Stimulated activated naive CD8-positive, alpha-beta T cell treated with anti-CD3 and anti-CD28 coated beads, Interleukin-15, amount 100 ng/mL, for 72 hours (primary cell): ENCODE data around the gene COX7B2.

ENCODE experiments used
- ATAC-seq: fragments of 150-1000 bp; cut with Tn5 transposase; 2 replicates; pipeline ENCODE4 v1.10.0; 2021; ENCODE audit warnings: mild to moderate bottlenecking, moderate library complexity
- DNase-seq, 2 donors: peaks; one replicate each; pipeline ENCODE4 v3.0.0; 2021 to 2022
- H3K27ac Mint-ChIP-seq, 2 donors: one replicate each; pipeline ENCODE4 v1.8.0; 2022; ENCODE audit warnings: mild to moderate bottlenecking in 2 of 2, mixed read lengths in 2 of 2, moderate library complexity in 2 of 2
- H3K27me3 Mint-ChIP-seq: one replicate; pipeline ENCODE4 v1.8.0; 2022; ENCODE audit warnings: mixed read lengths
- H3K4me1 Mint-ChIP-seq: one replicate; pipeline ENCODE4 v1.8.0; 2022; ENCODE audit warnings: mild to moderate bottlenecking, mixed read lengths
- H3K4me3 Mint-ChIP-seq, 2 donors: one replicate each; pipeline ENCODE4 v1.8.0; 2022; ENCODE audit warnings: mild to moderate bottlenecking in 2 of 2, mixed read lengths in 2 of 2, moderate library complexity in 1 of 2
- H3K9me3 Mint-ChIP-seq, 2 donors: one replicate each; pipeline ENCODE4 v1.8.0; 2022; ENCODE audit warnings: mixed read lengths in 2 of 2

The COX7B2 gene, protein sequence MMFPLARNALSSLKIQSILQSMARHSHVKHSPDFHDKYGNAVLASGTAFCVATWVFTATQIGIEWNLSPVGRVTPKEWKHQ

DNA sequence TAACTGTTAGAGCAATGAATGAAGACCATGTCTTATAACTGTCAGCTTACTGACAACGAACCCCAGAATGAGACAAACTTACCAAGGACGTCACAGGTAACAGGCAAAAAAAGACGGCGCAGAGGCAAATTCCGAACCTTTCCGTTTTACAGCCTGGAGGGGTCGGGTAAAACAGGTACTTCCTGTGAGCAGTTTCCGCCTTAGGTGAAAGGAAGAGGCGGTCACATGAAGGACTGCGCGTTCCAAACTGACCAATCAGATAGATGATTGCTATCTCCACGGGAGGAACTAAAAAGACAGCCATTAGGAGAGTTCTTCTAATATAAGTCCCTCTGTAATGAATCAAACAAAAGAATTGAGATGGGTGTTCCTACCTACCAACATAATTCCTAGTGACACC is at the start of gene COX7B2:
Gene COX7B2 (minus strand): TSS at position 168 of the 400 bp plus-strand sequence. CDS start 174,053 bp downstream, outside the sequence.
- ATAC-seq (no peak), DNase-seq (no peak)
- no peak within 1 kb of the TSS for H3K27ac Mint-ChIP-seq
- no peaks in the 10 kb centered on the region for H3K4me1 Mint-ChIP-seq
- no peaks in the 10 kb centered on the region for H3K27me3 Mint-ChIP-seq
- H3K9me3 Mint-ChIP-seq, result no peaks in the 10 kb centered on the region
- no peak within 1 kb of the TSS for H3K4me3 Mint-ChIP-seq

DNA sequence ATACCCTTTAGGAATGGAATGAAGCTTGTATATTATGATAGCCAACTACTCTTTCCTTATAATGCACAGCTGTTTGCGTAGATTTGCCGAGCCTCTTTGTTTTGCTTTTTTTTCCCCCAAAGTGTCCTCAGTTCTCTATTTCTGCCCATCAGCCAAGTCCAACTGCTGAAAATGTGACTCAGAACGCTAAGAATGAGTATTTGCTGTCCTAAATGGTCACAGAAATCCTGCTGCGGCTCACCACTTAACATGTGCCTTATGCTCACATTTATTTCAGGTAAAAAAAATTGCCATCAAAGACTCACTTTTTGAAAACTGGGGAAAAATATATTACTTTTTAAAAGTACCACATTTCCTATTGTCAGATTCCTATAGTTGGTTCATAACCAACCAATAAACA is 47.4 kb upstream of the COX7B2 start:
- DNase-seq (no peak), ATAC-seq (no peak)
- Mint-ChIP-seq H3K4me1 (no peaks in the 10 kb centered on the region), H3K27ac (no peak overlapping the region), H3K4me3 (no peak overlapping the region), H3K9me3 (no peaks in the 10 kb centered on the region), H3K27me3 (no peaks in the 10 kb centered on the region)

DNA sequence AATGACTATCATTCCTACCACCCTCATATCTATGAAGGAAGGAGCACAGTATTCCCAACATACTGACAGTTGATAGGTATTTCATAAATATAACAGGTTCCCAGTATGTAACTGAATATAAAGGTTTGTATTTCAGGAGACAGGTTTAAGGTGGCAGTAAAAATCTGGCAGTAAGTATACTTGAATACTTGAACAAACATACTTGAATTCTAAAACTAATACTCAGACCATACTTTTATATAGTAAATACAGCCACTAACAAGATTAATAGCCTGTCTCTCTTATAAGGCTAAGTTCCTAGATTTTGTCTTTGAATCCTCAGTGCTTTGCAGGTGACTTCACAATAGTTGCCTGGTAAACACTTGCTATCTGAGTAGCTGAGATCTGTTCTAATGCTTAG is 46.6 kb upstream of the COX7B2 start:
- no peak for DNase-seq
- Mint-ChIP-seq H3K27me3 (no peaks in the 10 kb centered on the region), H3K4me3 (no peak overlapping the region), H3K9me3 (no peaks in the 10 kb centered on the region), H3K27ac (no peak overlapping the region), H3K4me1 (no peaks in the 10 kb centered on the region)
- ATAC-seq, result no peak

DNA sequence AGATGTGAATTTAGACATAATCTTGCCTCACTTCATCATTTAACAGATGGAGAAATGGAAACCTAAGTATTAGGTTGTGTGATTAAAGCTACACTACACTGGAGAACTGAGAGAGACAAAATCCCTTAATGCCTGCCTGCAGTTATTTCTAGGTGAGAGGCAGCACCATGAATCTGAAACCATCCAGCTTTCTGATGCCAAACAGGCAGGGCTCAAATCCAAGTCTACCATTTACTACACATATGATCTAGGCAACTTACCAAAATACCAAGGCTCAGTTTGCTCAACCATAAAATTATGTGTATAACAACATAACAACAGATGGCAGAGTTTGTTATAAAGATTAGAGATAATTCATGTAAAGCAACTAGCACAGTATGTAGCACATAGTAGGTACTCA is 45.6 kb upstream of the COX7B2 start:
- DNase-seq, result no peak
- no peaks in the 10 kb centered on the region for H3K9me3 Mint-ChIP-seq
- H3K27ac Mint-ChIP-seq, result no peak overlapping the region
- H3K4me1 Mint-ChIP-seq, result no peaks in the 10 kb centered on the region
- no peak for ATAC-seq
- H3K4me3 Mint-ChIP-seq, result no peak overlapping the region
- no peaks in the 10 kb centered on the region for H3K27me3 Mint-ChIP-seq

DNA sequence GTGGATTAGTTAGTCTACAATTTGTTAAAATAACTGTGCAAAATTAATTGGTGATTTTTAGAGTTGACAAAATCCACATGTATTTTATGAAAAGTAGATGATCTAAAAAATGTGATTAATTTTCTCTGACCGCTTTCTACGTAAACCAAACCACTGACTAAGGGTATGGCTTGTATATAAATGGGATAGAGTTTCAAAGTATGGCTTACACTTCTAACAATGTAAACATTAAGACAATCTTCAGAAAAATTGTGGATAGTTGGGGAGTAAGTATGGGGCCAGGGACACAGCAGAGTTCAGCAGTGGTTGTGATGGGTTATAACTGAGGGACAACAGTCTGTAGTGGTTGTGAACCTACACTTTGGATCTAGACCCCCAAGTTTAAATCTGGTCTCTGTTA is 44.5 kb upstream of the COX7B2 start:
- no peak overlapping the region for H3K27ac Mint-ChIP-seq
- DNase-seq, result no peak
- no peak for ATAC-seq
- no peaks in the 10 kb centered on the region for H3K27me3 Mint-ChIP-seq
- H3K4me1 Mint-ChIP-seq, result no peaks in the 10 kb centered on the region
- no peak overlapping the region for H3K4me3 Mint-ChIP-seq
- no peaks in the 10 kb centered on the region for H3K9me3 Mint-ChIP-seq

DNA sequence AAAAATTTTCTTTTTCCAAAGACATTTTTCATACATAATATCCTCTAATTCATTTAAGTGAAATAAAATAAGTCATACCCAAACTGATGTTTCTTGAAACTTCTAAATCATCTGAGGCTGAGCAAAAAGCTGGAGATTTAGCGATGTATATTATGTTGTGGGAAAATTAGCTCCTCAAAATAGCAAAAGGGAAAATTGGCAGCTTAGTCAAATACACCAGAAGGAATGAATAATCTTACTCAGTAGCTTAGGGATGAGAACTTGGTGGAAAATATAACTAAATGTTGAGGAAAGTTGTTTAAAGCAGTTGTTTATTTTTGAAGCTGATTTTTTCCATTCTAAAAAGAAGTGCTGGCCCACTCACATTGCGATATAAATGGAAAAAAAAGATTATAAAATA is 43.4 kb upstream of the COX7B2 start:
- no peaks in the 10 kb centered on the region for H3K4me1 Mint-ChIP-seq
- no peak overlapping the region for H3K27ac Mint-ChIP-seq
- H3K4me3 Mint-ChIP-seq, result no peak overlapping the region
- H3K9me3 Mint-ChIP-seq, result no peaks in the 10 kb centered on the region
- ATAC-seq (no peak), DNase-seq (no peak)
- H3K27me3 Mint-ChIP-seq, result no peaks in the 10 kb centered on the region

DNA sequence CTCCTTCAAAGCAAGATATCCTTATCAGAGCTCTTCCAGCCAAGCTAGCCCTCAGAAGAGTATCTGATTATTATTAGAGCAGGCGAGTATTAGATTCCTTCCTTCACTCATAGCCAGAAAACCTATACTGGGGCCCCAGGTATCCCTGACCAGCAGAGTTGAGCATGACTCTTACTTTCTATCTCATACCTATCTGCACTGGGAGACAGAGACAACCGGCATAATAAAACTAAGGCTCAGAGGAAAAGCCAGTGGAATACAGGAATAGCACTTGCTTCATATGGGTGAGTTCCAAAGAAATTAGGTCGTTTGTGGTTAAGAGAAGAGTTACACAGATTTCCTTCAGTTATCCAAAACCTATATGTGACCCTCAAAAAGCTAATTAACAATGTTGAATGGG is 41.8 kb upstream of the COX7B2 start:
- Mint-ChIP-seq H3K27me3 (peaks cover 6% of the 10 kb centered on the region), H3K9me3 (no peaks in the 10 kb centered on the region), H3K4me3 (no peak overlapping the region), H3K4me1 (no peaks in the 10 kb centered on the region), H3K27ac (no peak overlapping the region)
- ATAC-seq (no peak), DNase-seq (no peak)

DNA sequence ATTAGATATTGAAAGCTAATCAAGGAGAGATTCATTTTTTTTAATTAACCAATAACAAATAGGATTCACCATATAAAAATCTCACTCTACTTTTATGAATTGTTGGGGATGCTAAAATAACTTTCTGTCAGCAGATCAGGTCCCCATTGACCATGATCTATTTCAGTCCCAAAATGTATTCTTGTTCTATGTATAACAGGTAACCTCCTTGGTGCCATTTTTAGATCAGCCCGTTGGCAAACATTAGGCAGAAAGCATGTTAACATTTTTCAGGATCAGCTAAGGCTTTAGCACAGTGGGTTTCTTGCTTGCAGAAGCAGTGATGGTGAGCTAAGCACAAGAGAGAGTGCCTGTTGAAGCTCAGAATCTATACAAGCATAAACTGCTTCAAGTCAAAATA is 40.8 kb upstream of the COX7B2 start:
- Mint-ChIP-seq H3K4me1 (no peaks in the 10 kb centered on the region), H3K27me3 (peaks cover 6% of the 10 kb centered on the region)

DNA sequence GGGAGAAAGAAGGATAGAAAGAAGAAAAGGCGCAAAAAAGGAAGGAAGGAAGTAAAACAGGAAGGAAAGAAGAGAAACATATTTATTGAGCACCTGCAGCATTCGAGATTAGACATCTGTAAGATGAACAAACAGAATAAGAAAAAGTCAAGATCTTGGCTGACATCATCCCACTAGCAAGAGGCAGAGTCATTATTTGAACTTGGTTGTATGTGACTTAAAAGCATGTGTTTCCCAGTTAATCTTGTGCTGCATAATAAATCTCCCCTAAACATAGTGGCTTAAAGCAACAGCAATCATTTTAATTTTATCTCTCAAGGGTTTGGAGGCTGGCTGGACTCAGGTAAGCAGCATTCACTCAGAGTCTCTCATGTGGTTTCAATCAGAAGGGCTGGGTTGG is 38.5 kb upstream of the COX7B2 start:
- no peaks in the 10 kb centered on the region for H3K4me1 Mint-ChIP-seq
- no peak overlapping the region for H3K27ac Mint-ChIP-seq
- no peak for ATAC-seq
- no peaks in the 10 kb centered on the region for H3K9me3 Mint-ChIP-seq
- H3K27me3 Mint-ChIP-seq, result peaks cover 6% of the 10 kb centered on the region
- DNase-seq, result no peak
- no peak overlapping the region for H3K4me3 Mint-ChIP-seq

More for the DNA sequence above, 40.8 kb upstream of the COX7B2 start:
- H3K4me3 Mint-ChIP-seq, result no peak overlapping the region
- no peak for DNase-seq
- no peak for ATAC-seq
- no peak overlapping the region for H3K27ac Mint-ChIP-seq
- no peaks in the 10 kb centered on the region for H3K9me3 Mint-ChIP-seq

DNA sequence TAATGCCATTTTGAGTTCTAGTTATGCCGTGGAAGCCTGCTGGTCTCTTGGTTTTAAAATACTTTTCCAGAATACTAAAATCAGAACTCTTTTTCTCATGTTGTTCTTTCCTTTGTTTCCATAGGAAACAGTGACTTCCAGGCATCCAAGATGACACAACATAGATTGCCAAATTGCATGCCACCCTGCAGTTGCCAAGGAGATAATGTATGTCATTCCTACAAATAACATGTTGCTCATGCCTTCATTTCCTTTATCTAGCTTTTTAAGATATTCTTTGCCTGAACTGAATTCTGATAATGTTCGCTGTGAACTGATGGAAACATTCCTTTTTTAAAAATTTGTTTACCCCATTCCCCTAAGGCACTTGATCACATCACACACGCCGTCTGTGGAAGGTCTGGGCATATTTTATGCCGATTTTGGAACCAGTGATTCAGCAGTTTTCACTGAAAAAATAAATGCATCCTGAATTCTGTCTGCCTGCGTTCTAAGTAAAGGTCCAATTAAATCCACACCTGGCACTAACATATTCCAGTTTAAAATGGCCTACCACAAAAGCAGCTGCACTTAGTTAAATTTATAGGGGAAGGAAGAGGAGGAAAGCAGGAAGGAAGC is 38.0 kb upstream of the COX7B2 start:
- DNase-seq (no peak), ATAC-seq (no peak)
- Mint-ChIP-seq H3K27me3 (peaks cover 6% of the 10 kb centered on the region), H3K27ac (no peak overlapping the region), H3K9me3 (no peaks in the 10 kb centered on the region), H3K4me3 (no peak overlapping the region), H3K4me1 (no peaks in the 10 kb centered on the region)

DNA sequence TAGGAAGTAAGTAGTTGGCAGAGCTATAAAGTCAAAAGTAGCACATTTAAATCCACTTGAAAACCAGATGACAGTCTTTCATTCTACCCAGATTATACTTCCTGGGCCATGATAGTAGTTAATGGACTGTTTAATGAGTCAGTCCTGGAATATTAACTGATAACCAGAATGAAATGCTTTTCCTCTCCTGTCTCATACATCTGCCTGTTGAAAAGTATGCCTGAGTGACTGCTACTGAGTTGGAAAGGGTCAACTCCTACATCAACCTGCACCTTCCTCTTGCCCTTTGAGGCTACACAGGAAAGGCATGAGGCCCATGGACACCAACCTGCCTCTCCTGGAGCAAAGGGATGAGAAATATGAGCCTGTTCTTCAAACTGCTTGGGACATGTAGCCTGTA is 36.0 kb upstream of the COX7B2 start:
- Mint-ChIP-seq H3K27ac (no peak overlapping the region), H3K27me3 (peaks cover 6% of the 10 kb centered on the region), H3K4me3 (no peak overlapping the region)

DNA sequence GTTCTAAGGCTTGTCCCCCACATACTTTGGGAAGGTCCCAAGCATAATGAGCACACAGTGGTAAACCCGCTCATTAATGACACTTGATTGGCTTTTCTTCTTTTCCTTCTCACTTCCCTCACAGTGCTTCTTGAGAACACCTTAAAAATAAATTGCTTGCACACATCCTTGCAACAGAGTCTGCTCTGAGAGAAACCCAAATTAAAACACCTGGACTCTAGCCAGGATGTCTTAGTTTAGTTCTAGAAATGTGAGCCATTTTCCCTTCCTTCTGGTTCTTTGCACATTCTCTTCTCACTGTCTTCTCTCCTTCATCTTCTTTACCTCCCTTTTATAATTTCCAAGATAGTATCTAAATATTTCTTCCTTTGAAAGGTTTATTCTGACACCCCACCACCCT is 35.3 kb upstream of the COX7B2 start:
- ATAC-seq (no peak), DNase-seq (no peak)
- Mint-ChIP-seq H3K9me3 (no peaks in the 10 kb centered on the region), H3K4me3 (no peak overlapping the region), H3K27ac (no peak overlapping the region), H3K27me3 (peaks cover 6% of the 10 kb centered on the region), H3K4me1 (no peaks in the 10 kb centered on the region)

More for the DNA sequence above, 36.0 kb upstream of the COX7B2 start:
- ATAC-seq (no peak), DNase-seq (no peak)
- Mint-ChIP-seq H3K9me3 (no peaks in the 10 kb centered on the region), H3K4me1 (no peaks in the 10 kb centered on the region)

DNA sequence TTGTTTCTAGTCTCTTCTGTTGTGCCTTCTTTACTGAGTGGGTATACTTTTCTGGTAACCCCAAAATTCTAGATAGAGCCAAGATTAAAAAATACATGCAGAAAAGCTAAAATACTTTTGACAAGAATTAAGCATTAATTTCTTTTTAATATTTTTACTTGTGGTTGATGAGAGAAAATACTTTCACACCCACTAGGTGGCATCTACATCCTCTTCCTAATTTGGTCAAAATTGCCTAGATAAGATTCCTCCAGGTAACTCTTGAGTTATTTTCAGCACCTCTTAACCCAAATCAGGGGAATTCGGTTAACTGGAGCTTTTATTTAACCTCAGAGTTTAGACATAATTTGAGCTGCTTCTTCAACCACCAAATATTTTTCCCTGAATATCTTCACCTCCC is 28.4 kb upstream of the COX7B2 start:
- Mint-ChIP-seq H3K4me3 (no peak overlapping the region), H3K27ac (no peak overlapping the region), H3K4me1 (no peaks in the 10 kb centered on the region), H3K27me3 (peaks cover 8% of the 10 kb centered on the region), H3K9me3 (no peaks in the 10 kb centered on the region)
- no peak for DNase-seq
- ATAC-seq, result no peak

DNA sequence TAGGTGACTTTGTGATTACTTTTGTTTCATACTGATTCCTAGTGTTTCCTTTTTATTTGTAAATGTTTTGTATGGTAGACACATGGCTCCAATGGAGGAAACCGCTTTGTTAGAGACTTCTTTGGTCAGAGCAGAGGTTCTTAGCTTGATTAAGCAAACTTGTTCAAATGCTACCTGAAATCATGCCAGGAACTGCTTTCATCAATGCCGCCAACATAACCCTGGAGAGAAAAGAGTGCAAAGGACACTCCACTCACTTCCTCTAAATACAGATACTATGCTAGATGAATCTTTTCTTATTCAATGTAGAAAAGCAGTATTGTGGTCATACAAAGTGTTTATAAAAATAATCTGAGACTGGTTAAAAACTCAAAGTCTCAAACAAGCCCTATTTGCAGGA is 25.7 kb upstream of the COX7B2 start:
- ATAC-seq (no peak), DNase-seq (no peak)
- no peak overlapping the region for H3K27ac Mint-ChIP-seq
- H3K4me1 Mint-ChIP-seq, result no peaks in the 10 kb centered on the region
- no peaks in the 10 kb centered on the region for H3K9me3 Mint-ChIP-seq
- peaks cover 8% of the 10 kb centered on the region for H3K27me3 Mint-ChIP-seq
- H3K4me3 Mint-ChIP-seq, result no peak overlapping the region

DNA sequence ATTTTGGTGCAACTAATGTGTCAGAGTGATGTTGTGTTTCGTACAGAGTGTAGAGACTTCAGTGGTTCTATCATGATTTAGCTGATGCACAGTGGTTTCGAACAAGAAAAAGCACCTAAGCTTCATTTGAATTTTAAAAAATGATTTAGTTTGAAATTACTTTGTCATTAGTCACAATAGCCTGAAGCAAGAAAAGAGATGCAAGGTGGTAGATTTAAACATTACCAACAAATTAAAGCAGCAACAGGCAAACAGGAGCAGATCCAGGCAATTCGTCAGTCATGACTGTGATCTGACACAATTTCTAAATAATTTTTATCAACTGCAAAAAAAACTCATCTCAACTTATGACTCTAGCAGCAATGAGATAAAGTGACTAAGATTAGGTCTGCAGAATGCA is 24.6 kb upstream of the COX7B2 start:
- peaks cover 8% of the 10 kb centered on the region for H3K27me3 Mint-ChIP-seq
- H3K4me1 Mint-ChIP-seq, result no peaks in the 10 kb centered on the region
- H3K4me3 Mint-ChIP-seq, result no peak overlapping the region
- no peaks in the 10 kb centered on the region for H3K9me3 Mint-ChIP-seq
- DNase-seq, result no peak
- no peak overlapping the region for H3K27ac Mint-ChIP-seq
- no peak for ATAC-seq

DNA sequence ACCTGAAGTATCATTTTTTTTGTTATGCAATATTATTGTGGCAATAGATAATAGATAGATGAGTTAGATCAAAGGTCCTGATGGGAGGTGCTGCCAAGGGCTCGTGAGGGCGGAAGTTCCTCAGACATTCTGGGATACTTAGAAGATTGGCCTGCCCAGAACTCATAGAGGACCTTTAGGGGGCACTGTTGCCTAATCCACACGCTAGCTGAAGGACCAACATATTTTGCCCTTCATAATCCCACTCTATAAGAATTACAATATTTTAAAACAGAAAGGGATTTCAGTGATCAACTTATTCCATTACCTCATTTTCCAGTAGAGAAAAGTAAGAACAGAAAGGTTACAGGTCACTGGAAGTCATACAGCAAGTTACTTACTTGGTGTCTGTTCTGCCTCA is 22.9 kb upstream of the COX7B2 start:
- no peak overlapping the region for H3K27ac Mint-ChIP-seq
- peak; percentile 1 to 16 for DNase-seq

DNA sequence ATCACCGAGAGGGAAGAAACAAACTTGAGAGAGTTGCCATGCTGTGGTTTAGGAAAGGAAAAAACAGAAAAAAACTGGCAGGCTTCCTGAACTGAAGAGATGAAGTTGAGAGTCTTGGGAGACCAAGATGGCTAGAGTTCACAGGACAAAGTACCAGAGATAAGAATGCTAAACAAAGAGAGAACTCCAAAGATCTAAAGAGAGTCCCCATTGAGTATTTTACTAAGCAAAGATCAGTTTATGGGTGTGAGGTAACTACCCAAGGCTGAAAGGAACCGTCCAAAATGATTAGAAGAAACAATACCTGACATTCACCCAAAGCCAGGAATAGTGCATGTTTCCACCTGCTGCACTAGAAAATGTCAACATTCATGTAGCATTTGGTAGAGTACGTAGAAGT is 21.8 kb upstream of the COX7B2 start:
- no peaks in the 10 kb centered on the region for H3K9me3 Mint-ChIP-seq
- H3K27ac Mint-ChIP-seq, result no peak overlapping the region
- ATAC-seq (no peak), DNase-seq (no peak)
- no peaks in the 10 kb centered on the region for H3K27me3 Mint-ChIP-seq
- no peak overlapping the region for H3K4me3 Mint-ChIP-seq
- no peaks in the 10 kb centered on the region for H3K4me1 Mint-ChIP-seq

More for the DNA sequence above, 22.9 kb upstream of the COX7B2 start:
- H3K4me1 Mint-ChIP-seq, result no peaks in the 10 kb centered on the region
- H3K9me3 Mint-ChIP-seq, result no peaks in the 10 kb centered on the region
- ATAC-seq, result peak; percentile 70
- H3K27me3 Mint-ChIP-seq, result no peaks in the 10 kb centered on the region
- H3K4me3 Mint-ChIP-seq, result no peak overlapping the region
